Skin epidermis (tissue), 12 donors: Measurements from ENCODE around the gene SPATA17.
A peak's percentile ranks its signal among the peaks of the same experiment; 100 is the strongest.

Source experiments
- H3K27ac ChIP-seq, 21 experiments: fragments of 200-600 bp; sonication (generic) in 11 of 21; one replicate each; pipeline ENCODE4 v1.5.0; 2020; ENCODE audit warnings: mild to moderate bottlenecking in 3 of 21, inconsistent platforms in 2 of 21, moderate library complexity in 2 of 21
- H3K4me3 ChIP-seq, 7 experiments: fragments of 200-600 bp; sonication (generic) in 2 of 7; one replicate each; pipeline ENCODE4 v1.5.0; 2020; ENCODE audit warnings: inconsistent platforms in 2 of 7, mild to moderate bottlenecking in 2 of 7, moderate library complexity in 1 of 7

The SPATA17 gene

DNA sequence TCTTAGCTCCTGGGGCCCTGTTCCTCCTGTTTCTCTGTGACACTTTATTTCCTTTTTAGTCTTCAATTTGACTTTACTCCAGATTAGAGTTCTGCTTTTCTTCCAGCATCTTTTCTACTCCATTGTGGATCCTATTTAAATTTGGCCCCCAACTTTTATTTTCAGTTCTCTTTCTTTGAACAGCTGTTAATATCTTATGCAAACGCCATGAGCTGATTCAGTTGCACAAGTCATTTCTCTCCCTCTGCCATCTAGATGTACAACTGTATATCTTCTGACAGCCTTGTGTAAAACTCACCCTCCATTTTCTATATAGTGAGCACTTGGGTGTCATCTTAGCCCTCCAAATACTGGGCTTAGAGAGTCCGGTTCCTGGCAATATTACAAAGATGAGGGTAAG, 42.2 kb downstream of the SPATA17 start:
- Histone ChIP-seq H3K4me3 (no peak overlapping the region), H3K27ac (no peak overlapping the region)

DNA sequence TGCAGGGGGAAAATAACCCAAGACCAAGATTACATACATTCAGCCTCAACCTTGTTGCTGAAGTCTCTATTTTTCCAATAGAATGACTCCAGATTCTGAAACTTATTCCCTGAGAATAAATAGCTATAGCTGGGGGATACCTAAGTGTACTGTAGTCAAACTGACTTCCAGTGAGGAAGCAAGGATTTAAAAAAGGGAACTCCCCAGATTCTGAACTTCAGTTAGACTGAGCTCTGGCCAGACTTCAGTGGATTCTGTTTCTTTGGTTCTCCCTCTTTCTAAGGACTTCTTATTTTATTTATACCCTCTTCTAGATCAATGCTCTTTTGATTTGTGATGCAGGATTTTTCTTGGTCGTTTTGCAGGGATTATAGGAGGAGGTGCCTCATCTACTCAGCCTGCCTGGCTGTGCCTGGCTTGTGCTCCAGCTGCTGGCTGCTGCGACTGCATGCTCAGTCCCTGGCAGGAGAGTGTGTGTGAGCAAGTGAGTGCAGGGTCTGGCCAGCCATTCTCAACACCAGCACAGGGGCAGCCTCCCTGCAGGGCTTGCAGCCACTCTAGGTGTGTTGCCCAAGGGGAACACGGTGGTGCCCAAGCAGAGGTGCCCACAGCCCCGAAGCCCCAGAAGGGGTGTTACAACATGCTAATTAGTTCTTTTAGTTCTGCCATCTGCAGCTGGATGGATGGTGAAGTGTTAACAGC, 43.0 kb downstream of the SPATA17 start:
- H3K4me3 ChIP-seq = no peak overlapping the region
- no peak overlapping the region for H3K27ac ChIP-seq

DNA sequence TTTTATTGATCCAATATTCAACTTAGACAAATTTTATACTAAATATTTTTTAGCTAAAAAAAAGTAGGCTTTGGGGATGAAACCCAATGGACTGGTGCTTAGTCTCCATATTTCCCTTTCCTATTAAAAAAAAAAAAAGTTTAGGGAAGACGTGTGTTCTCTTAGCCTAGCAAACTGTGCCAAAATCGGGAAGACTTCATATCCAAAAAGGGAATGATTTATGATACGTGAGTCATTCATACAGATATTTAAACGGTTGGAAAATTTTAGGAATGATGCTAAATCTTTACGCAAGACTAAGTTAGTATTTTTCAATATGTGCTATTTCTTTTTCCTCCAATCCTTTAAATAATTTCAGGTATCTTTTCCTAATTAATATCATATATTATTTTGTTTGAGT, 50.7 kb downstream of the SPATA17 start:
- no peak overlapping the region for H3K4me3 ChIP-seq
- H3K27ac ChIP-seq = no peak overlapping the region

DNA sequence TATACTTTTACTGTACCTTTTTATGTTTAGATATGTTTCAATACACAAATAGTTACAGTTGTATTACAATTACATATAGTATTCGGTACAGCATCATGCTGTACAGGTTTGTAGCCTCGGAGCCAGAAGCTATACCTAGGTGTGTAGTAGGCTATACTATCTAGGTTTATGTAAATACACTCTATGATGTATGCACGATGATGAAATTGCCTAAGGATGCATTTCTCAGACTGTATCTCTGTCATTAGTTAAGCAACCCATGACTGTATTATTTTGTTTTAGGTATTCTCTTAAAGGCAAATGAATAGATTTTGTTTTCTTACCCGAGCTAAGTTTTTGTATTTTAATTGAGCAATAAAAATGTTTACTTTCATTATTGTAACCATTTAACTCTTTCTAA, 56.4 kb downstream of the SPATA17 start:
- no peak overlapping the region for H3K4me3 ChIP-seq
- H3K27ac ChIP-seq = no peak overlapping the region

DNA sequence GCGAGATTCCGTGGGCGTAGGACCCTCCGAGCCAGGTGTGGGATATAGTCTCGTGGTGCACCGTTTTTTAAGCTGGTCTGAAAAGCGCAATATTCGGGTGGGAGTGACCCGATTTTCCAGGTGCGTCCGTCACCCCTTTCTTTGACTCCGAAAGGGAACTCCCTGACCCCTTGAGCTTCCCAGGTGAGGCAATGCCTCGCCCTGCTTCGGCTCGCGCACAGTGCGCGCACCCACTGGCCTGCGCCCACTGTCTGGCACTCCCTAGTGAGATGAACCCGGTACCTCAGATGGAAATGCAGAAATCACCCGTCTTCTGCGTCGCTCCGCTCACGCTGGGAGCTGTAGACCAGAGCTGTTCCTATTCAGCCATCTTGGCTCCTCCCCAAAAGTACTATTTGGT, 65.0 kb downstream of the SPATA17 start:
- H3K4me3 ChIP-seq = peak overlapping the region in 1 of 7 experiments; percentile 37
- H3K27ac ChIP-seq = peak overlapping the region in 1 of 21 experiments; percentile 55

DNA sequence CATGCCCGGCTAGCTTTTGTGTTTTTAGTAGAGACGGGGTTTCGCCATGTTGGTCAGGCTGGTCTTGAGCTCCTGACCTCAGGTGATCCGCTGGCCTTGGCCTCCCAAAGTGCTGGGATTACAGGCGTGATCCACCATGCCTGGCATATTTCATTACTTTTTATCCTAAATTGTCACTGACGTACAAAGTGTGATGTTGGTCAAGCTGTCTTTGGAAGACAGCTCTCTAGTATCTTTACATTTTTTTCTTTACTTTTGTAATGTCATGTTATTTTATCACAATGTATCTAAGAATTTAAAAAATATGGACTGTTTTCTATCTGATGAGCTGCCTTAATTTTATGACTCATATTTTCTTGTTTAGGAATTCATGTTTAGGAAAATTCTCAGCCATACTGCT, 72.2 kb downstream of the SPATA17 start:
- no peak overlapping the region for H3K4me3 ChIP-seq
- H3K27ac ChIP-seq = no peak overlapping the region

DNA sequence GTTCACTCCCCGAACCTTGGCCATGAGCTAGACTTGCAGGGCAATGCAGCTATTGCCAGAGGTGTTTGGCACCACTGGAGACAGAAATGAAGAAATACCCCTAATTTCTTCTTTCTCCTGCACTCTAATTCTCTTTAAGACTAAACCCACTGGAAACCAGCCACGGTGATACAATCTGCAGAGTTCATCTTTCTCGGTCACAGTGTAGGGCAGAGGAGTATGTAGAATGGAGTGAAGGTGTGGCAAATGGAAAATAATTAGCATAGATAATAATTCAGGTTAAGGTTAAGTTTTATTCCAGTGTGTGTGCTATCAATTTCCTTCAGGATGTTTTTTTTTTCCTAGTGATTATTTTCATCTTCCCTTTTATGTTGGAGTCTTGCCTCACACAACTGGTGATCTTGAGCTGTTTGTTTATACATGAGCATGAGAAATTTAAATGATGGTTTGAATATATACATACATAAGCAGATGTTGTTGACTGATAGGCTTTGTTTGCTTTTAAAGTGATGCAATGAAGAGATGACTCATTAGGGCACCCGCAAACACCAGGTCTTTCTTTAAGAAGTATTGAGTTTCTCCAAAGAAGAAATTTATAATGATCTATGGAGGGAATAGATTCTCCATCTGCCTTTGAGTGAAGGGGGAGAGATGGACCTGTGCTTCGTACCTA, 81.9 kb downstream of the SPATA17 start:
- Histone ChIP-seq H3K4me3 (no peak overlapping the region), H3K27ac (no peak overlapping the region)

DNA sequence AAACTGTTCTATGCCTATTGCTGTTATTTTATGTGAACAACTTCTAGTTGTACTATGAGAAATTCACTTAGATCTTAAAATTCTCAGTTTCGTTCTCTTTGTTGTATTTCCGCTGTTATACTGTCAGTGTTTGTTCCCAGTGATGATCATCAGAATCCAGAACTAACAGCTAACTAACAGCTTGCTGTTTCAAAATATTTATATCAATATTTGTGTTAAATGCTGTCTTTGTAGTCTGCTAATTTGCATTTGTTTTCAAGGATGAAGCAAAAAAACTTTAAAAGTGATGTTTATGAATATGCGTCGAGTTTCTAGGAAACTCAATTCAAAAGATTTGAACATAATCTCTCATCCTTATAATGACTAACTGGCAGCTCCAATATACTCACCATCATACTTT, 84.5 kb downstream of the SPATA17 start:
- H3K4me3 ChIP-seq = no peak overlapping the region

DNA sequence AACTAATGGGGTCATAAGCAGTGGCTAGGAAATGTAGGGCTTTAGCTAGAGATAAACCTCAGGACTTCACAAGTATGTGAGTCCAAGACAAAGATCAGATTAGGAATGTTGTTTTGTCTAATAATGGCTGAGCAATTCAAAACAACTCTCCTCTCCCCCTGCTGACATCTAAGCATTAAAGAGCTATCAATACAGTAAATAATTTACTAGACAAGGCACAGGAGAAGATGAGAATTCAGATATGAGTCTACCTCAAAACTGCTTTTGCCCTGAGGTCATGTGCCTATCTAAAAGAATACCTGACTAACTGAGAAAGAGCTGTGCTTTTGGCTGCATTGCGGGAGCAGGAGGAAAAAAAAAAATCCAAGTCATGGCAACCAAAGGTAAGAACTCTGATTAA, 86.8 kb downstream of the SPATA17 start:
- H3K27ac ChIP-seq = no peak overlapping the region
- no peak overlapping the region for H3K4me3 ChIP-seq

More for the DNA sequence above, 84.5 kb downstream of the SPATA17 start:
- H3K27ac ChIP-seq = no peak overlapping the region

DNA sequence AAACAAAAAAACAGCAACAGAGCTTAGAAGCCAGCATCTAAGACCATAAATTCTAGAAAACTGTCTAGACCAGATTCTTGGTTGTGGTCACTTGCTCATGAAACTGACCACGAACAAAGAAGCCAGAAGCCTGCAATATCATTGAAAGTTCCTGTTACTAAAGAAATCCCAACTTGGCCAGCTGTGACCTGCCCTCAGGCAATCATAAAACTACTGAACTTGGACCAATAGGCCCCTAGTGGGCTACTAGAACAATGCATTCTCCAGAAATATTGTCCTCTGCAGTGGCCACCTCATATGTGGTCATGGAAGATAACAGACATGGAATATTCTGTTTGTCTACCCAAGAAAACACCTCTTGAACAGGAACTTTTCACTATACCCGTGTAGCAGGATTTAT, 87.7 kb downstream of the SPATA17 start:
- Histone ChIP-seq H3K4me3 (no peak overlapping the region), H3K27ac (no peak overlapping the region)

DNA sequence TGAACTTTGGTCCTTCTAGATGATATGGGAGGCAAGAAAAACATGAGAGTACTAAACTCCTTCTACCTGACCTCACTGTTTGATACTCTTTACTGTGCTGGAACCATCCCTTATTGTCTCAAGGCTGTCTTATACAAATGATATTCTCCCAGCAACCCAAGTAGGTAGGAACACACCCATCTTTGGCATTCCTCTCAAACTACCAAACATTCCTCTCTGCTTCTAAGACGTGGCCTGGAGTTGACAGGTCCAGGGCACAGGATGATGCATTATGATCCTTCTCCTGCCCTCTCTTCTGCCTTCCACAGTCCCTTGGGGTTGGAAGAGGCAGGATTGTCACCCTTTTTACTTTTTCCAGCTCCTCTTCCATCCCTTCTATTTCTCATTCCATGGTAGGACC, 90.5 kb downstream of the SPATA17 start:
- no peak overlapping the region for H3K27ac ChIP-seq
- no peak overlapping the region for H3K4me3 ChIP-seq

DNA sequence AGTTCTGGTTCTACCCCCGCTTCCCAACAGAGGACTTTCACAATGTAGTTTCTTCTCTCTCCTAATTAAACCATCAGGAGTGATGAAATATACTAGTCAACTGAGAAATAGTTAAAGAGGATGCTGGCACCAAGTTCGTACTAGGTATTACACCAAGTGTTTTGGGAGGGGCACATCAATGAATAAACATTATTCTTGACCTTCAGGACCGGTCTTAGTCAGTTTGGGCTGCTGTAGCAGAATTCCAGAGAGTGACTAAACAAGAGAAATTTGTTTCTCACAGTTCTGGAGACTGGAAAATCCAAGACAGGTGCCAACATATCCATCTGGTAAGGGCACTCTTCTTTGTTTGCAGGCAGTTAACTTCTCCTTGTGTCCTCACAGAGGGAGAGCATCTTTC, 103.8 kb downstream of the SPATA17 start:
- Histone ChIP-seq H3K27ac (no peak overlapping the region), H3K4me3 (no peak overlapping the region)

DNA sequence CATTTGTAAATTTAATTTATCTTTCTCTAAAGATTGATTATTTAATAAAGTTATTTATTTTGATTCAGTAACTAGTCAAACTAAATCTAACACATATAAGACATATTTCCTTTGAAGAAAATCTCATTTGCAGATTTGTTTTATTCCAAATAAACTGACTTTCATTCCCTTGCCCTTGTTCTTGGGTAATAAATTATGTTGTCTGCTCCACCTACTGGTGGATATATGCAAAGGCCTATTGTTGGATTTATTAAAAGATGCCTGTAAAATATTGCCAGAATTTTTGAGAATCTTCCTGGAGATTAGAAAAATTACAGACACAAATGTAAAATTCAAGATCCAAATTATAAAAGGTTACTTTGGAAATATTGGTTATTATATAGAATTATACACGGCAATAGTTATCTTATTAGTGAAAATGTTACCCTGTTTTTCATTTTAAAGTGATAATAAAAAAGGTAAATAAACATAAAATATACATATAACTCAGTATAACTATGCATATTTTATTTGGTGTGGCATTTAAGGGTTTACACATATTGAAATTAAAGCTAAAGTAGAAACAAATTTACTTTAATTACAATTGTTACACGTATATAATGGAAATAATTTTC, 116.1 kb downstream of the SPATA17 start:
- Histone ChIP-seq H3K4me3 (no peak overlapping the region), H3K27ac (no peak overlapping the region)

DNA sequence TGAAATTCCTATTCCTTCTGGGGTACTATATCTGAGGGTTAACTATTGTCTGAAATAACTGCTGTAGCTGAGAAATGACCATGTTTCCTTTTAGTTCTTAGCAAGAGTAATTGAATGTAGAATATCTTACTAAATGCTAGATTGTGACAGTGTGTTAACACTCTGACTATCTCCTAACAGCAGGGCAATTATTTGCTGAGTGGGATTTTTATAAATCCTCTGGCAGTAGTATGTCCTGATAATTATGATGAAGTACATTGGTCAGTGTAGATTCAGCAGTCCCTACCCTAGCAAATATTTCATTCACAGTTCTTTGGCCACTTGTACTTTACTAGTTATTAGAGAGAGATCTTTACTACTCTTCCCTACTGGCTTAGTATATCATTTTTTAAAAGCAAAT, 138.6 kb downstream of the SPATA17 start:
- H3K27ac ChIP-seq = no peak overlapping the region
- no peak overlapping the region for H3K4me3 ChIP-seq

DNA sequence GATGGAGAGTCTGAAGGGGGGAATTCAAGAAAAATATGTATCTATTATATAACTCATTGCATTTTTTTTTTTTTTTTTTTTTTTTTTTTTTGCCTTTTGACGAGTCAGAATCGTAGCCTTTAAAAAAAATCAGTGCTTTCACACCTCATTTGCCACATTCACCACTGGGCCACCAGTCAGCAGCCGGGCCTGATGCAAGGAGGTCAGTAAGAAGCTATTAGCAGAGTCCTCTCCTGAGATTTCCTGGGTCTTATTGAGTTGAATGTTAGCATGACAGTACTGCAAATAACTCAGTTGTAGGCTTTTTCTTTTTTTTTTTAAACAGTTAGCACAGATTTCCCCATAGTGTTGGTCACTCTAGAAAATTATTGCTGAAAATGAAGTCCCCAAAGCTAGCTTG, 139.8 kb downstream of the SPATA17 start:
- no peak overlapping the region for H3K4me3 ChIP-seq
- no peak overlapping the region for H3K27ac ChIP-seq

DNA sequence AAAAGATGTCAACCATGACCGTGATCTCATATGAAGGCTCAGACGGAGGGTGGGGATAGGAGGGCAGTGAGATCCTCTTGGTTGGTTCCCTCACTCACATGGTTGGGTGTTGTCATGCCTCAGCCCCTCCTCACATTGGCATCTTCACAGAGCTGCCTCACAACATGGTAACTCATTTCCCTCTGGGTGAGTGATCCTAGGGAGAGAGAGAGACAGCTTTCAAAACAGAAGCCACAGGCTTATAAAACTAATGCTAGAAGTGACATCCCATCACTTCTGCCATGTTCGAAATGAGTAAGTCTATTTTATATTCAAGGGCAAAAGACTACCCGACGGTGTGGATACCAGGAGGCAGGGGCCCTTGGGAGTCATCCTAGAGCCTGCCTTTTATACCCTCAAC, 145.5 kb downstream of the SPATA17 start:
- Histone ChIP-seq H3K4me3 (no peak overlapping the region), H3K27ac (no peak overlapping the region)

DNA sequence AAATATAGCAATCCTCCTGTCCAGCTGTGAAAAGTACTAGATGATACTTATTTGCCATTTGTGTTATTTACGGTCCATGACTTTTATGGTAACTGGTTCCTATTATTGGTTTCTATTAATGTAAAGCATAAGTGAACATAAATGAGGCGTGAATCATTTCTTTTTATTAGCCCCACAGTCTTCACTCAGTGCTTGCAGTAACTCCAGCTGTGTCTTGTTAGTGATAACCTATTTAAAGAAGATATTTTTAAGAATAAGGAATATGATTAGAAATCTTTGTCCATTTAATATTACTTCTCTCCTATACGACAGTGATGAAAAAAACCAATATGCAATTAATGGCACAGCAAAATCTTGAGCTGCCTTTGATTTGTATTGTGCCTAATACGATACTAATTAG, 149.9 kb downstream of the SPATA17 start:
- Histone ChIP-seq H3K27ac (no peak overlapping the region), H3K4me3 (no peak overlapping the region)

DNA sequence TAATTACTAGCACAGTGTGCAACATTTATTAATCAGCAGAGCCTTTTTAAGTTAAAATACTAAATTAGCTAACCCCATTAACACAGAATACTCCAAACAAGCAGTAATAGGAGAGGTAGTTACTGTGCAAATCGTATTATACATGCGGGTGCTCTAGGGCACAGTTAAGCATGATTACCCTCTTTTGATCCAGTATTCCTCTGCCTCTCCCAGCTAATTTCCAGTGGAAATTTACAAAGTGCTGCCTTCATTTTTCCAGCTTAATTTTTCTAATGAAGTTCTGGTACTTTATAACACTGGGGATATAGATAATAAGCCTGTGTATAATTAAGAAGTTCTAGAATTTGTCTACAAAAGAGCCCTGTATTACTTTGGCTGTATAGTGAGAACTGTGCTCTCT, 159.9 kb downstream of the SPATA17 start:
- no peak overlapping the region for H3K4me3 ChIP-seq
- H3K27ac ChIP-seq = no peak overlapping the region

DNA sequence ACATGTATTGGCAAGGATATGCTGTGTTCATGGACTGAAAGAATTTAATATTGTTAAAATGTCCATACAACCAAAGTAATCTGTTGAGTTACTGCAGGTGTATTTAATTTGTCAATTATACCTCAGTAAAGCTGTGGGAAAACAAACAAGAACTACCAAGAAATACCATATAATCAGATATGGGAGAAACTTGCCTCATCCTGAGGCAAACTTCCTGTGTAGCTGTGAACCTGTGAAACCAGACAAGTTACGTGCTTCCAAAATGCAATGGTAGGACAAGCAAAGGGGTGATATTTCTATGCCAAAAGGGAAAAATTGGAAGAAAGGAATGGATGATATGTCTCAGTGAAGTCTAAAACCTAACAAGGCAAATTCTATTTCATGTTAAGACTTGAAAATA, 174.6 kb downstream of the SPATA17 start:
- Histone ChIP-seq H3K27ac (no peak overlapping the region), H3K4me3 (no peak overlapping the region)

DNA sequence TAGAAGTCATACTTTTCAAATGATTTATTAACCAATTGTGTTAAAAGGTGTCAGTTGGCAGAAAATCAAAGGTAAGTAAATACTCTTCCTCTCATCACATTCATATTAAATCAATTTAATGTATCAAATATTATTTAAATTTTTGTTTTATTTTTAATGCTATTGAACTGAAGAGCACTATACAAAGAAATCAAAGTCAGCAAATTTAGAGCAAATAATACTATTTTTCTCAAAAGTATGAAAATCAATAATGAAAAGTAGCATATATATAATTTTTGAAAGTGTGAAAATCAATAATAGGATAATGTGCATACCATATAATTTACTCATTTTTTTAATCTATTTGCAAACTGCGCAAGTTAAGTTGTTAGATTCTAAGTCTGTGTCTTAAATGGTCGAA, 181.0 kb downstream of the SPATA17 start:
- H3K4me3 ChIP-seq = no peak overlapping the region

DNA sequence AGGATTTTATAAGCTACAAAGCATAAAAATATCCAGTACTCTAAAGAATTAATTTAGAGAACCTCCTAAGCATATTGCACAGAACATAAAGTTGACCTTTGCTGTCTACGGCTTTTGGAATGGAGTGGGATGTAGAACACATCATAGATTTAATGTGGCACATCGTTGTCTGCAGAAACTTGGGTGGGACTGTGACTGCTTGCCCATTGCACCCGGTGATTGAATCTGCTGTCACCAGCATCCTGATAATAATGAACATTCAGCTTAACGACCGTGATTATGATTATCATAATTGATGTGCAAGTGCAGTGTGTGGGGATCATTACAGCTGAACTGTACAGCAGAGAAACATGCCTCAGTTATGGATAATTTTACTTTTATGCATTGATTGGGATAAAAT, 181.9 kb downstream of the SPATA17 start:
- no peak overlapping the region for H3K27ac ChIP-seq

More for the DNA sequence above, 181.0 kb downstream of the SPATA17 start:
- H3K27ac ChIP-seq = no peak overlapping the region

More for the DNA sequence above, 181.9 kb downstream of the SPATA17 start:
- H3K4me3 ChIP-seq = no peak overlapping the region
